CD4-positive, alpha-beta T cell treated with Interleukin-10 for 1 hour (primary cell): Measurements from ENCODE around the gene TNFRSF14.

Source experiments
- DNase-seq: peaks from one replicate; pipeline ENCODE4 v3.0.0-alpha.2; 2020

TNFRSF14 gene

DNA sequence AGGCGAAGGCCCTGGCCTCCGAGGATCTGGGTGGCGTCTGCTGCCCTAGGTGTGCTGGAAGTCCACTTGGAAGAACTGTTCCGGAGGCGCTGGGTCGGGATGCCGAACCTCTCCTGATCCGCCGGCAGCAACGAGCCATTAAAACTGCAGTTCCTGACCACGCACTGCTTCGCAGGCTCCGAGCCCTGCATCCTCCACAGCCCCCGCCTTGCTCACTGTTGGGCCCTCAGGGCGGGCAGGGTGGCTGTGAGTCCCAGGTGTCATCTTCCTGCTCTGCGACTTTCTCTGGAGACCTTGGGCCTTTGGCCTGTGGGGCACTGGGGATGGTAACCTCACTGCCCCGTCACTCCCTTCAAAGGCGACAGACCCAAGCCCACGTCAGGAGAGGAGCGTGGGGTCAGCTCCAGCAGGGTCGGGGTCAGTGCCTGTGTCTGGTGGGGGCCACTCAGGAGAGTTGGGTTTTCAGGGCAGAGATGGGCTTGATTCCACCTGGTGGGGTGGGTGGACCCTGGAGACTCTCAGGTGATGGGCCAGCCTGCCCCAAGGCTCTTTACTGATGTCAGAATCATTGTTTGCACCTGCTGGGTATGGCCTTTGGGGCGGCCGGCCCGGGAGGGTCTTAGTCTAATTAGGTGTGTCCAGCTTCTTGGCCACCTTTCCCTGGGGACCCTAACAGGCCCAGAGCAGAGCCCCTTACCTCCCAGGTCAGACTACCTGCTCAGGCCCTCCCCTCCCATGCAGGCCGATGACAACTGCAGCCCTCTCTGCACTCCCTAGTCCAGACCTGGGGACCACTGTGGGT lies 33.5 kb downstream of the TNFRSF14 start:
- no peak for DNase-seq

DNA sequence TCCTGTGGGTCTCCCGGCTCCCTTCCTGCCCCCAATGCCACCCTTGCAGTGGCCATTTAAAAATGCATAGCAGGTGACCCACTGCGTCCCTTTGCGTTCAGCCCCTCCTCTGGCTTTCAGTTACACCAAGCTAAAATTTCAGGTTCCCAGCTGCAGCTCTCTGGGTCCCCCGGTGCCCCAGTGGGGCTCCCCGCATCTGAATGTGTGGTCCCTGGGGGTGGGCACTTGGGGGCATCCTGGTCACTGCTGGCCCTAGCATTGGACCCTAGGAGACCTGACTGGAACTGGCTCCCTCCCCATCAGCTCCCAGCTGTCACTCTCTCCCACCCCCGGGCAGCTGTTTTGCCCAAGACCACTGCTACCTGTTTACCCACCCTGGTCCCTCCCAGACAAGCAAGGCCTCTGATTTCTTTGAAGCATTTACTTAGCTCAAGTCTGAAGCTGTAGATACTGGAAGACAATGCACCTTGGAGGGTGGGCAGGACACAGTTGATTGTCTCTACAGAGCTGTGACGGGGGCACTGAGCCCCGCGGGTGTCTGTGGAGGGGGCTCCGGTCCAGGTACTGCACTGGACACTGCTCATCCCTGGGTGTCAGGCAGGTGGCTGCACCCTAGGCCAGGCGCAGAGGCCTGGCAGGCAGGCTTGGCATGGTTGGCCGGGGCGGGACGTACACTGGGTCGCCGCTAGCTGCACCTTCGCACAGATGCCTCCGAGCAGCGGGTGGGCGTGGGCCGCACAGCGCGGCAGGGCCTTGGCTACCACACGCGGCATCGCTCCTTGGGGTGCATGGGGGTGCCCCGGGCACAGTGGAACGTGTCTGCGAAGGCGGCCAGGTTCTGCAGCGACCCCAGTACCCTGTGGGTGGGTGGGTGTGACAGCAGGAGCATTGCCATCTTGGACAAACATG lies 34.3 kb downstream of the TNFRSF14 start:
- DNase-seq = no peak

DNA sequence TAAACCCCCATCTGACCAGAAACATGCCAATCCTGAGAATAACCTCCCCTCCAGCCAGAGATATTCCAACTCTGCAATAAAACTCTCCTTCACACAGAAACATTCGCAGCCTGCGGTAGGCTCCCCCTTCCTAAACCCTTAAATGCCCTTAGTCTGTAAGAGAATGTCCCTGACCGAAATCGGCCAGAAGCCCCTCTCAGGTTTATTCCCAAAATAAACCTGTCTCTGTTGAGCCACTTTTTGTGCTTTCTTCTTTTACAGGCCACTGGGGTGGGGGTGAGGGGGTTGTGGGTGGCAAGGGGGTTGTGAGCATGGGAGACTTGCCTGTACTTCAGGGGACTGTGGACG lies 35.0 kb downstream of the TNFRSF14 start:
- no peak for DNase-seq

DNA sequence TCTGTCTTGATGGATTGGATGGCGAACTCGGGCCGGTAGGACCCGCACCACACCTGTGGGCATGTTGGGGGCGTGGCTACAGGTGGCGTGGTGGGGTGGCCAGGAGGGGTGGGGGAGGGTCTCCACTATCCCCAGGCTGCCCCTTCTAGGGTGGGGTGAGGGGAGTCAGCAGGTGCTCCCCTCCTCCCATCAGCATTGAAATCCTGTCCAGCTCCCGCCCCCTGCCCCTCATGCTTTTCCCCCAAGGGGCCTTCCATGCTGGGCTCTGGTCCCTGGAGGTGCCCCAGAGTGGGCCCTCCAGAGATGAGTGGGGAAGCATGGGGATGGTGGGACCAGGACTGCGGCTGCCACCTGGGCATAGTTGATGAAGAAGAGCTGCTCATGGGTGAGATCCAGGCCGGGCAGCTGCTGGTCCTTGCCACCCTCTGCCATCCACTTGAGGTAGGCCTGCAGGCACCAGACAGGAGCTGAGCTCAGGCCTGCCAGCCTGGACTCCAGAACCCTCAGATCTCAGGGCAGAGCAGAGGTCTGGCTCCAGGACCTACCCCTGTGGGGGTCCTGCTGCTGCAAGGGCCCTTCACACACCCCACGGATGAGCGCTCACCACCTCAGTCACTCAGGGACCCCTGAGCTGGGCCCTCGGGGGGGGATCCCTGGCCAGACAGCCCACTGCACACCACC lies 35.5 kb downstream of the TNFRSF14 start:
- DNase-seq = no peak

DNA sequence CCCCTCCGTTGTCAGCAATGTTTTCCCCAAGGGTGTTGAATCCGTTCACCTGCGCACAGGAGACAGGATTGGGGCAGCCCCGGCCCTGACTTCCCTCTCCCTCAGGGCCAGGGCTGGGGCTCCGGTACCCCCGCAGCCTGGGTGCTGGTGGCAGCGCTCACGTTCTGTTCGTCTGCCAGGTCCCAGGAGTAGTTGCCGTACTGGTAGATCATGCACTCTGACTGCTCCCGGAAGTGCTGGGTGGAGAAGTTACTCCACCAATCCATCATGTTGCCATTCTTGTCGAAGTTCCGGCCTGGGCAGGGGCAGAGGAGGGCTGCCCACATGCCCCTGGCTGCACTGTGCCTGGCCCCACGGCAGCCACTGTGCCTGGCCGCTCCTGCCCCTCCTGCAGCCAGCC lies 36.5 kb downstream of the TNFRSF14 start:
- DNase-seq = no peak

DNA sequence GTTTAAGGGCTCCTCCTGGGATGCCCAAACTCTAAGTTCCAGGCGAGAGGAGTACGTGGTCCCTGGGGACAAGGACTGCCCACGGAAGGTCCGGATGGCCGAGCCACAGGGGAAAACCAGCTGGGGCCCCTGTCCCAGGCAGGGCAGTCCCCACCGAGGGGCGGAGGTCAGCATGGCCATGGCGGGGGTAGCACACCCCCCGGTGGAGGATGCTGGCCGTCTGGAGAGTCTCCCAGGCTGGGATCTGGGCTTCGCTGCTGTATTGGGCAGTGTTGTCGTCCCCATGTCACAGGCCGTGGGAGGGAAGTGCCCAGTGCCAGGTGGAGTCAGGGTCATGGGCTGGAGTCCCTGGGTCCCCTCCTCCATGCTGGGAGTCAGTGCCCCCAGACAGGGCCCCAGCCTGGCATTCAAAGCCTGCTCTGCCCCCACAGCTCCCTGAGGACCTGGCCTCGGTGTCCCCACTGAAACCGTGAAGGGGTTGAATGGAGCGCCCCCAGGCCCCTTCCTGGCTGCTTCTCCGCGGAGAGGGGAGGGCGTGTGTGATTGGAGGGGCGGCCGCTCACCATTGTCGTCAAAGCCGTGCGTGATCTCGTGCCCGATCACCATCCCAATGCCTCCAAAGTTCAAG lies 37.2 kb downstream of the TNFRSF14 start:
- no peak for DNase-seq

DNA sequence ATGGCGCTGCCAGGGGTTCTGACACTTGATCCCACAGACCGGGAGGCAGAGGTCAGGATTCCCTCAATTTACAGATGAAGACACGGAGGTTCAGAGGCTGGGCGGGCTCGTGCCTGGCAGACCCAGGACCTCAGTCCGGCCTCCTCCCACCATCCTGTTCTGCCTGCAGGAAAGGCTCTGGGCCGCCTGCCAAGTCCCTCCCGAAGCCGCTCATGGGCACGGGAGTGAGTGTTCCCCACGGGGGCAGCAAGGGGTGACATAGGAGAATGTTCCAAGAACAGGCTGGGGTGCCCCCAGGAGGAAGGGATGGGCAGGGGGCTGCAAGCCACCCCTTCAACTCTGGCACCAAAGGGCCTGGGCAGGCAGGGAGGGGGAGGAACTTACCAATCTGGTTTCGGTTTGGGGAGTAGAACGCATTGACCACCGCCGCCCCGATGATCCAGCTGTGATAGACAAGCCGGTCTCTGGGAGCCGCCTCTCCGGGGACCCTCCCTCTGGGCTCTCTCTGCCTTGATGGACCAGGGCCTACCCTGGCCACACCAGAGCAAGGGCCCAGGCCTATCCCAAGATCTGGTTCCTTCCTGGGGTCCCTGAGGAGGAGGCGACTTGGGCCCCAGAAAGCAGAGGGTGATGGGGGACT lies 38.0 kb downstream of the TNFRSF14 start:
- DNase-seq = no peak

DNA sequence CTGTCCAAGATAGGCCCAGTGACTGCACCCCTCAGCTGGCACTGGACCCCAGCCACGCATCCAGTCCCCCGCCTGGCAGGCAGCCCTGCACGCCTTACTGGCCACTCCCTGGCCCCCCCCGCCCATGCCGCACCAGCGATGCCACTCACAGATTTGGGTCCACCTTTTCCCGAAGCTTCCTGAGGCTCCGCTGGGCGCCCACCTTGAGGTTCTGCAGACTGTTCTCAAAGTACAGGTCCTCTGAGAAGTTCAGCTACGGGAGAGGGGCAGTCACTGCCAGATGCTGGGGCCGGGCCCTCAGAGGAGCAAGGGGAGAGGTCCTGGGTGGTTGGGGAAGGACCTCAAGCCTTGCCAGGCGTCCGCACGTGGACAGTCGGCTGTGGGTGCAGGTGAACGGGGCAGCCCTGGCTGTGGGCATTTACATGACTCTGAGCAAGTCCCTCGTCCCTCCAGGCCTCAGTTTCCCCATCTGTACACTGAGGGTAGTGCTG lies 38.5 kb downstream of the TNFRSF14 start:
- no peak for DNase-seq

DNA sequence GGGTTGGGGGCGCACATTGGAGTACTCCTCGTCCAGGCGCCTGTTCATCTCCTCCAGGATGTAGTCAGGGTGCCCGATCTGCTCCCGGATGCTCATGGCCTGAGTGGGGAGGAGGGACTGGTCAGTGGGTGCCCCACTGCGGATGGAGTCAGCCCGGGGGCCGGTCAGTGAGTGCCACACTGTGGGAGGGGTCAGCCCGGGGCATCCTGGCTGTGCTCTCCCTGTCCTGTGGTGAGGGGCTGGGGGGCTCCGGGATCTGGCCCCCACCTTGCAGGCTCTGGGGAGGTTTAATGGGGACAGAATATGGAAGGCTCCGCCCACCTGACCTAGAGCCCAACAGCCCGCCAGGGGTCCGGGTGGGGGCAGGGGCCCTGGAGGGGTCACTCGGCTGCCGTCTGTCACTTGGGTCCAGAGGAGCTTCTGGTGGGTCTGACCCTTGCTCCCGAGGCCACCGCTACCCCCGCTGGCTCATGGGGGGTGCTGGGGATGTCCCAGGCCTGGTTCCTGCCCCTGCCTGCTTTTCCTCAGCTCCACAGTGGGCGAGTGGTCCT lies 39.2 kb downstream of the TNFRSF14 start:
- no peak for DNase-seq

DNA sequence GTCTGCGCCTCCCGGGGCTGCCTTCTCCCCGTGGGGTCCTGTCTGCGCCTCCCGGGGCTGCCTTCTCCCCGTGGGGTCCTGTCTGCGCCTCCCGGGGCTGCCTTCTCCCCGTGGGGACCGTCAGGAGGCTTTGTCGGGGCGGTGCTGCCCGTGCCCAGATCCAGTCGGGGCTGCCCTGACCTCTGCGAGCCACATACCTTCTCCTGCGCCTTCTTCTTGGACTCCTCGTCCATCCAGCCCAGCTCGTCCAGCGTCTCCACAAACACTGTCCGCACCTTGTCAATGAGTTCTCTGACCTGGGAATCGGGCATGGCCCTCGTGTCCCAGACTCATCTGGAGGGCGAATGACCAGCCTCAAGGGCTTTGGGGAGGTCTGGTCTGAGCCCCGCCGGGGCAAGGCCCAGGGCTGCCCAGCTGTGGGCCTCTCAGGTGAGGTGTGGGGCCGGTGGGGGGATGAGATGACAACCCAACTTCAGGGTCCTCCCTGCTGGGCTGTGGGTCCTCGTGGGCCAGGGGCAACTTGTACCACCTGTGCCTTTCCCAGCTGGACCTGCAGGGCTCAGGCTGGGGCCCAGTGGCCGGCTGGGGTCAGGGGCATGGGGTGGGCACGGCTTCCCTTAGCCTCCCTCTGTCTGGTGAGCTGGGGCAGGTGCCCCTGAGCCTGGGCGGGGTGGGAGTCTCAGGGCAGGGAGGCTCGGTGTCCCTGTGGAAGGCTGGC lies 39.8 kb downstream of the TNFRSF14 start:
- DNase-seq = no peak

DNA sequence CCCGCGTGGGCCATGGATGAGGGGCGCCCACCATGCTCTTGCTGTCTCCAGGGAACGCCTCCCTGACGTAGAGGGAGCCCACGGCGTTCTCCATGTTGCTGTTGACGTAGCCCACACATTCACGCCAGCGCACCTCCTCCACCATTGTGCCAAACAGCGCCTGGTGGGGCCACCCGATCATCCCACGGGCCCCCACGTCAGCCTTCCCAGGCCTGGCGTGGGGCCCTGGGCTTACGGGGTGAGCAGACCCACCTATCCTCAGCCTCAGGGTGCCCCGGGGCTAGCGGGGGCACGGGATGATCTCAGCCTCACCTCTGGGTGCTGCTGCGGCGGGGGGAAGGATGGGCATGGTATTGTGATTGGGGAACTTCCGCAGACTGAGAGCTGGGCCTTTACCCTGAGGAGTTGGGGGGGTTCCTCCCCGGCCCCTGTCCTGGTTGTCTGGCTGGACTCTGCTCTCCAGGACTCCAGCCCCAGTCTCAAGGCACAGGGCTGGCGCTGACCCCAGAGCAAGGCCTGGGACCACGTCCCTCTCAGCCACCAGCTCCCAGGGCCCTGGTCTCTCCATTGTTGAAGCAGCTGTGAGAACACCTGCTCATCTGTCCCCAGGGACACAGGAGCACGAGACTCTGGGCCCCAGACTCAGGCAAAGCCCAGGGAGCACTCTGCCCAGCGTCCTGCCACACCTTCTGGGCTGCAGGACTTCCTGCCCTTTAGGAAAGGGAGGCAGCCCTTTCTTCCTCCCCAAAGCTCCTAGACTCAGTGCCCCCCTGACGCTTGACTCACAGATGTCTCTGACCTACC lies 40.6 kb downstream of the TNFRSF14 start:
- DNase-seq = no peak

DNA sequence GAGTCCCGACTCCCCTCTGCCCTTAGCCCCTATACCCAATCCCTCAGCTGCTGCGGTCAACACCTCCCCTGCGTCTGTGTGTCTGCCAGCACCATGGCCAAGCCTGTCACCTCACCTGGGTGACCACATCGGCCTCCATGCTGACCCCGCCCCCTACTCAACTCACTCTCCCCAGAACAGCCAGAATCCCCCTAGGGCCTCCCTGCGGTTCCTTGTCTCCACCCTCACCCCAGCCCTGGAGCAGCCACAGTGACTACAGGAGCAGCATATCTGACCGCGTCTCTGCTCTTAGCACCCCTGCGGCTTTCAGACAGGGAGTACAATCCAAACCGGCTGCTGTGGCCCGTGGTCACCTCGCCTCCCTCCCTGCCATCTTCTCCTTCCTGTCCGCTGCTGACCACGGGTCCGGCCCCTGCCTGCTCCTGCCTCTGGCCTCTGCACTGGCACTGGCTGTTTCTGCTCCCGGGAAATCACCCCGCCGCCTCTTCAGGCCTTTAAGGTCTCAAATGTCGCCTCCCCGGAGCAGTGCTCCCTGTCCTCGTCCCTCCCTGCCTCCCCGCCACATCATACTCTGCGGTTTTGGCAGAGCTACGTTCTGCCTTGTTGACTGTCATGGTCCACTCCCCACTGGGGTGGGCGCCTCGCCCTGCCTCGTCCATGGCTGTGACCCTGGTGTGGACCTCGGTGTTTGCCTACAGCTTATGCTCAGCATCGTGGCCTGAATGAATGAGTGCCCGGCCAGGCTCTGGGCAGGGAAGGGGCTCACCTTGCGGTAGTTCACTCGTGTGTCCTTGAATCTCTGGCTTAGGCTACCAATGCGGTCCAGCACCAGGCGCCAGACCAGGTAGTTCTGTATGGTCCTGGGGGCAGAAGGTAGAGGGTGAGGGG lies 41.5 kb downstream of the TNFRSF14 start:
- no peak for DNase-seq

DNA sequence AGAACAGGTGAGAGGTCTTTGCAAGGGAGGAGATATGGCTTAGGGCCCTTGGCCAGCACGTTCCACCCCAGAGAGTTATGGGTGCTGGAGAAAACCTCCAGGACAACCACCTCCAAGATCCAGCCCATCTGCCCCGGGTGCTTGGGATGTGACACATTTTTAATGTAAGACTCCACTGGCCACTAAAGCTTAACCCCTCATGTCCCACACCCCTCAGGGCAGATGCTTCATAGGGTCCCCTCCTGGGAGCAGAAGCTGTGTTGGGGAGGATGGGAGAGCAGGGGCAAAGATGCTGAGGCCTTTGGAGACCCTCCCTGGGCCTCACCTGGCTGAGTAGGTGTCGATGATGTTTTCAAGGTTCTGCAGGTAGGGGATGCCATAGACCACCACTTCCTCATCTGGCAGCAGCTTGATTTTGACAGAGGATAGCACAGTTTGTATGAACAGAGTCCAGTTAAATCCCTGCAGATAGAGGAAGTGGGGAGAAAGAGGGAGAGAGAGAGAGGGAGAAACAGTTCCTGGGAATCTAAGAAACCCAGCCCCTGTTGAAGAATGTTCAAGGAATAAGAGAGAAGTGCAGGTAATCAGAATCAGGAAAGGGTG lies 42.3 kb downstream of the TNFRSF14 start:
- DNase-seq = no peak

DNA sequence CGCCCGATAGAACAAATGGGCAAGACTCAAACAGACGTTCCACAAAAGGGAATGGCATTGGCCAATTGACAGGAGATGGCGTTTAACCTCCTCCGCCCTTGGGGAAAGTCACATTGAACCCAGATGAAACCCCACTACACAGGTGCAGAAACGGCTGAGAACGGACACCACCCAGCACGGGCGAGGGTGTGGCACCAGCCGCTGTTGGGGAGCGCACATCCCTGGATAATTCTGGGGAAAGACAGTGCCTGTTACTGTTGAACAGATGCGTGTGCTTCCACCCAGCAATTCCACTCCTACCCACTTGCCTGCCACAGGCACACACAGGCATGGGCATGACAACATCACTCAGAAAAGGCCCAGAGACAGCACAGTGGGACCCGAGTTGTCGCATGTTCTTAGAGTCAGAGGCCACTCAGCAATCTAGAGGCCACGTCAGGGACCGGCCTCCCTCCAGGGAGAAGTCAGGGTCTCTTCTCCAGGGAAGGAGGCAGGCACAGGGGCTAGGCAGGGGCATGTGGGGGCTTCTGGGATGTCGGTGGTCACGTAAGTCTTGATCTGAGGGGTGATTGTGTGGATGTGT lies 45.6 kb downstream of the TNFRSF14 start:
- DNase-seq = no peak

DNA sequence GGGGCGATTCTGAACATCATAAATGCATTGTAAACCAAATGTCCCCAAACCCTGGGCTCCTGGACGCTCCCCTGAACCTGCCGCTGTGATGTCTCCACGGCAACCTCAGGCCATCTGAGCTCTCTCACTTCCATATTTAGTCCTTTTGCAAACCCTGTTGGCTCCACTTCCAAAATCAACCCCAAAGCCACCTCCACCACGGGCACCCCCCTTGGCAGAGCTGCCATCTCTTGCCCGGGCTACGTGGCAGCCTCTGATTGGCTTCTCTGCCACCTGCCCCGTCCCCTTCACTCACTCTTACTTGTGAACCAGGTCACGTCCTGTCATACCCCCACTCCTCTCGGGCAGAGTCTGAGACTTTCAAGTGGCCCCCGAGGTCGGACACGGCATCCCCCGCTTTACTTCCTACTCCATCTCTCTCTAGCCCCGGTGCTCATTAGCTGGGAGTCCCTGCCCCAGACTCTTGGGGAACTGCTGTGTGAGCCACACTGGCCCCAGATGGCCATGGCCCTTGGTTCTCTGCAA lies 46.2 kb downstream of the TNFRSF14 start:
- no peak for DNase-seq

DNA sequence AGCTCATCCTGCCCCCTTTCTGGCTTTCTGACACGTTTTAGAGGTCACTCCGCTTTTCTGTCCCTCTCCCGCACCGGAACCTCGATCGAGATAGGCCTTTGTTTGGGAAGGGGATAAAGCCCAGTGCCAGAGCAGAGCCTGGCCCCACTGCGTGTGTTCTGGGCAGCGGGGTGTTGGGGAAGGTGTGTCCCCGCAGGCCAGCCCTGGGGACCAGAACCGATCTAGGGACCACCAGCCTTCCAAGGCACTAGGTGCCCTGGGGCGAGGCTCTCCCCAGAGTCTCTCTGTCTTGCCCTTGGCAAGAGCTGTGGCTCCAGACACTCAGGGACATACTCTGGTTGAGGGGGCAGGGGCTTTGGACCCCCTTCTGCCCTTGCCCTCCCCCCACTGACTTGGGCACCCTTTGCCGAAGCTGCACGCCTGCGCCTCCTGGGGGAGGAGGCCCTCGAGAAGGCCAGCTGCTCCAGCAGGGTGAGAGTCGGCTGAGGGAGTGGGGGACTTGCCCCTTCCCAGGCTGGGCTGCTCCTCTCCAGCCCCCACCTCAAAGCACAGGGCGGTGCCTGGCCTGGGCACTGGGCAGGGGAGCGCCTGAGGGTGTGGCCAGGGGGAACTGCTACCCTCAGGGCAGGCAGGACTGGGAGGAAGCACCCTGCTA lies 46.8 kb downstream of the TNFRSF14 start:
- no peak for DNase-seq

DNA sequence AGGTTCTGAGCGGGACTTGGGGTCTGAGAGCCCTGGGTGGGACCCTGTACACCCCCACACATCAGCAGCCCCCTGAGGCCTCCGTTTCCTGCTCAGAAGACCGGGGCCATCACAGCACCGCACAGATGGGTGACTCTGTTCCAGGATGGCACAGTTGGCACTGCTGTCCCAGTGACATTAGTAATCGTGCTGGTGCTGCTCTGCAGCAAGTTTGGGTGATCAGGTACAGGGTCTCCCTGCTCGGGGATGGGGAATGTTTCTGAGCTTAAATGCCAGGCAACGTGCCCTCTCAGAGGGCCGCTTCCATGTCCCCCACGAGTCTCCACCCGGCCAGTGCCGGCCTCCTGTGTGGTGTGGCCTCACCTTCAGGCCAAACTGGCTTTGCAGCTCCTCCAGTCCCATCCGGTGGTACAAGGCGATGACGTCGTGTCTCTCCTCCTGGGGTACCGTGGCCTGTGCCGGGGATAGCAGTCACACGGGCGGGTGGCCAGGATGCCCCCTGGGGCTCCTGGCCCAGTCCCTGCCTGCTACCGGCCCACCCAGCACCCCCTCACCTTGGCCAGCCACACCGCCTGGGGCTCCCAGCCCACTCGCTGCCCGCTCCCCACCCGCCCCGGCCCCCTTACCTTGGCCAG lies 47.5 kb downstream of the TNFRSF14 start:
- DNase-seq = no peak
